Activated CD8-positive, alpha-beta memory T cell treated with anti-CD3 and anti-CD28 coated beads, Interleukin-2, amount 50 U/mL, for 48 hours (primary cell): ENCODE measurements around the gene SAMD4A.
A peak's percentile ranks its signal among the peaks of the same experiment; 100 is the strongest.

Experiments used
- DNase-seq: peaks from one replicate; pipeline ENCODE4 v3.0.0-alpha.2; 2020

SAMD4A gene

DNA sequence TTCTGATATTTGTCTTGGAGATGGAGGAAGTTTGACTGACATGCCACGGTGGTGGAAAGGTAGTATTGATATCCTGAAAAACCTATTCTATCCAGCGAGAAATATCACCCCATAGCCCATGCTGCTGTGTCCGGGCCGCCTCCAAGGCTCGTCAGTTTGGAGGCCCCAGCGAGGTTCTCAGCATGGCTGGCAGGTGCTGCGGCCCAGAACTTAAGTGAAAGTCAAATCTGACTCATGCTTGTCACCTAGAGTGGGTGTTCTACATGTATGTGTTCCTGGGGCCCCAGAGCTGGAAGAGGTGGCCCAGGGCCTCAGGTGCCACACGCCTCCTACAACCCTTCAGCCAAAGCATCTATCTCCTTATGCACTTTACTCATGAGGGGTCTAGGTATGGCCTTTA is 242.8 kb downstream of the SAMD4A start:
- no peak for DNase-seq

DNA sequence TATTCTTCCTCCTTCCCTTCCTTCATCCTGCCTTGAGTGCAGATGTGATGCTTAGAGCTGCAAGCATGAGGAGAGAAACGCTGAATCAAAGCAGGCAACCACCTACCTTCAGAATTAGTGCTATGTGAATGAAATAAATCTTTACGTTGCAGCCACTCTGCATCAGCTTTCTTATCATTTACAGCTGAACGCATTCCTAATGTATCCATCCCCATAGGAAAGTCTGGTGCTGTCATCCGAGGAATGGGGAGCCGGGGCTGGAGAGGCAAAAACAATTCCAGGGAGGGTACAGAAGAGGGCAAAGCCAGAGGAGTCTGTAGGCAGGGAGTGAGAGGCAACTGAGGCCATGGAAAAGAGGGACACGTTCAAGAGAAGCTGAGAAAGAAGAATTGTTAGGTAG is 245.7 kb downstream of the SAMD4A start:
- DNase-seq, result no peak

DNA sequence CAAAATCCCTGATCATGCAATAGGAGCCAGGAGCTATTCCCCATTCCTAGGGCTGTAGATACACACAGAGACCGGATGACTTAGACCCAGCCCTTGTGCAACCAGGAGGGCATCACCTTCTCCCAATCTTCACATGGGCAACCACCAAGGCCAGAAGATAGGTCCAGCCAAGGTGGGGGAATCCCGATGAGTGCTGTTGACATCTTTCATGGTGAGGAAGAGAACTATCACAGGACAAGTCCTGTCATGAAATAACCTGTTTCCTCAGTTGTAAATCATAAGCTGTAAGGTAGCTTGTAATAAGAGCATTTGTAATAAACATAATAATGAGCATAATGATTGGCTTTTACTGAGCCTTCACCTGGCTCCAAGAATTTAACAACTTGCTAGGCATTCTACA is 246.2 kb downstream of the SAMD4A start:
- no peak for DNase-seq

DNA sequence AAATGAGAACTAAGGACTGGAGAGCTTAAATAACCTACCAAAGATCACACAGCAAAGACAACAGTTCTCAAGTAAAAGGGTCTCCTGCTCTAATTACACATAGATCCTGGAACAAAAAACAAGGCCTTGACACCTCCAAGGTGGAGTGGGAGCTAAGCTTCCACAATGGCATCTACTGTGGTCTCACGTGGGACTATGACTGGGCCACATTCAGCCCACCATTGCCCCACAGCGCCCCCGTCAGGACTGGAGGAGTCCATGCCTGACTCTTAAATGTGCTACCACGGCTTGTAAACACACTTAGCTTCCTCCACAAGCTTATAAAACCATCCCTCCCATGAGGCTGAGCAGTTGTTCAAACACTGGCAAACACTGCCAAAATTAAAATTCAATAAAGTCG is 247.1 kb downstream of the SAMD4A start:
- DNase-seq, result peak; percentile 81

DNA sequence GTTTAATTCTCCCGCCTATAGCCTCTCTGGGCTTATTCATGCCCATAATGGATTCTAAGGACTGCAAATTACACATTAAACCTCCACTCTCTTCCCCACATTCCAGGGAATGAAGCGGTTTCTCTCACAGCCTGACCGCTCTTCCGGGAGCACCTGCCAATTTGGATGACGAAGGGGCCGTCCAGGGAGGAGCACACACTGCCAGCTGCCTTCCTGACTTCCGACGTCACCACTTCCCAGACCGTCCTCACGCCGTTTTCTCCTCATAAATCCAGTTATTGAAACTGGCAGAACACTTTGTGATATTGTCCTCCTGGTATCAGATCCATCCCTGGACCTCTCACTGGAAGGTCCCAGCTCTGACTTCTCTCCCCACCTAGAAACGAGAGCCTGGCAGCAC is 248.1 kb downstream of the SAMD4A start:
- DNase-seq, result no peak

DNA sequence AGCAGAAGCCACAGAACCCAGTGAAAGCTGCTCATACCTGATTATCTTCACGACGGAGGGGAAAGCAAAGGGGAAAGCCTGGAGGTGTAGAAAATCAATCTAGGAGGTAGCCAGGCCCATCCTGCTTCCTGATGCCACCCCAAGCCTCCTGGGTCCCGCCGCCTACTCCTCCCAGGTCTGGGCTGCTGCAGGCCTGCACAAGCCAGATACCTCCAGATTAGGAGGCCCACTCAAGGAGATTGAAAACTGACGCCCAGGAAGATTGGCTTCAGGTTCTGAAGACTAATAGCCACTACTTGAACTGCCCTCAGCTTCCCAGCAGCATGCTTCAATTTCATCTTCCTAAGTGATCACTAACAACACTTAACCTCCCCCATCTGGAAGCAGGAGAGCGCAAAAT is 248.6 kb downstream of the SAMD4A start:
- no peak for DNase-seq

DNA sequence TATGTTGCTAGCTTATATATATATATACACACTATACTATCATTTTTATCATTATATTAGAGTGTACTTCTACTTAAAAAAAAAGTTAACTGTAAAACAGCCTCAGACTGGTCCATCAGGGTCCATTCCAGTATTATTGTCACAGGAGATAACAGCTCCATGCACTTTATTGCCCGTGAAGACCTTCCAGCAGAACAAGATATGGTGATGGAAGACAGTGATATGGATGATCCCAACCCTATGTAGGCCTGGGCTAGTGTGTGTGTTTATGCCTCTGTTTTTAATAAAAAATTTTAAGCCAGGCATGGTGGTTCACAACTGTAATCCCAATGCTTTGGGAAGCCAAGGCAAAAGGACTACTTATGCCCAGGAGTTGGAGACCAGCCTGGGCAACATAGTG is 249.5 kb downstream of the SAMD4A start:
- no peak for DNase-seq

DNA sequence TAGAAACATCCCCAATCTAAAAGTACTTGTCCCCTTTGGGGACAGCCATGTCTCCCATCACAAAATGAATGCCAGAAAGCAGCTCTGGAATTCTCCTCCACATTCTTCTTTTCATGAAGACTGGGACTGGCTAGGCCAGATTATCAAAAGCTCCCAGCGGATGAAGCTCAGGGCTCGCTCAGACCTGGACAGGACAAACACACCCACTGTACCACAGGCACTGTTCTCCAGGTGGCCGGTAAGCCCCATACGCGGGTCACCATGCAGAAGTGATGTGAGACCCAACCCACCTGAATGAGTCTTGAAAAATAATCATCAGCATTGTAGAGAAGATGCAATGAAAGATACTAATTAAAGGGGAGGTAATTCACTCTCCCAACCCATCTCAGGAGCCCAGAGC is 250.6 kb downstream of the SAMD4A start:
- DNase-seq, result no peak

DNA sequence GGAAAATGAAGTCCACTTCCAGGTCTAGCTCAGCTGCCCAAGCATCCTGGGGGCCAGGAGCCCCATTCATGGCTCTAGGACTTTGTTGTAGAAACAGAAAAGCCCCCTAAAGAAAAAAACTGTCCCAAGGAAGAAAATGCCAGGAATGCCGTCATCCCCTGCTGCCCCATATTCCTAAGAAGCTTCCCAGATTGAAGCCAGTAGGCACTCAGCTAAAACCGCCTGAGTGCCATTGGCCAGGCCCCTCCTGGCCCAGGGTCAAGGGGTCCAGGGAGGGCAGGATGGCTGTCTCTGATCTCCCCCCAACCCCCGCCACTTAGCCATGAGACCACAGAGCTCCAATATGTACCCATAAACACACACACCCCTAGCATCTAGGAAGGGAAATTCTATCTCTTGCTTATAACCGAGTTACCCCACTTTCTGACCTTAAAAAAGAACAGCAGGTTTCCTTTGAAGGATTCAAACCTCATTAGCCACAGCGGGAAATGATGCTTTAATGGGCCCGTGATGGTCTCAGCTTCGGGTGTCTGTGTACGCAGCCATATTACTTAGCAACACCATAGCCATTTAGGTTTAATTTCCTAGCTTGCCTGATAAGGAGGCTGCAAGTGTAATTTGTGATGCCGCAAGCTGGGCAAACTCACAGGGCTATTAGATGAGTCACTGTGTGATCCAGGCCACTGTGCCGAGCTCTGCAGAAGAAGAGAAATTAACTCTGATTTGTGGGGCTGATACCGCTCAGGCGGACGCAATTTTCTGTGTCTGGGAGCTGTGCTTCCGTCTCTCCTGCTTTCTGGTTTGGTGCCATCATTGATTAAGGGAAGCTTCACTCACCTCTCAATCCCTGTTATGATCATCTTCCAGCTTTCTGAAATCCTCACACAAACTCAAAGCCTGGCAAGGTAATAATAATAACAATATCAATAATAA is 251.5 kb downstream of the SAMD4A start:
- DNase-seq, result no peak

DNA sequence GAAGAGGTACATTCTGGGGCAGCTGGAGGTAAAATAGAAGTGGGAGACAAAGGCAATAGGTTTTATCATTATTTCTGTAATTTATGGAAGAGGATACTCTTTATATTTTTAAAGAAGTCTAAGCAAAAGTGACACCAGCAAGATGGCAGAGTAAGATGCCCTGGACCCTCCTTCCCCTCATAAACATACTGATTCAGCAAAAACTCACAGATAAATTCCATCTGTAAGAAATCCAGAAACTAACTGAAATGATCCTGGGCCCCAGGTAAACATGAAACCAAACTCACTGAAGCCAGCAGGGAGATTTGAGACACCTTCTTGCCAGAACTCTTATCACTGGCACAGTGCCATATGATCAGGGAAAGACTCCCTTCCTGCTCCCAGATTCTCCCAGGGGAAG is 255.8 kb downstream of the SAMD4A start:
- DNase-seq, result no peak

DNA sequence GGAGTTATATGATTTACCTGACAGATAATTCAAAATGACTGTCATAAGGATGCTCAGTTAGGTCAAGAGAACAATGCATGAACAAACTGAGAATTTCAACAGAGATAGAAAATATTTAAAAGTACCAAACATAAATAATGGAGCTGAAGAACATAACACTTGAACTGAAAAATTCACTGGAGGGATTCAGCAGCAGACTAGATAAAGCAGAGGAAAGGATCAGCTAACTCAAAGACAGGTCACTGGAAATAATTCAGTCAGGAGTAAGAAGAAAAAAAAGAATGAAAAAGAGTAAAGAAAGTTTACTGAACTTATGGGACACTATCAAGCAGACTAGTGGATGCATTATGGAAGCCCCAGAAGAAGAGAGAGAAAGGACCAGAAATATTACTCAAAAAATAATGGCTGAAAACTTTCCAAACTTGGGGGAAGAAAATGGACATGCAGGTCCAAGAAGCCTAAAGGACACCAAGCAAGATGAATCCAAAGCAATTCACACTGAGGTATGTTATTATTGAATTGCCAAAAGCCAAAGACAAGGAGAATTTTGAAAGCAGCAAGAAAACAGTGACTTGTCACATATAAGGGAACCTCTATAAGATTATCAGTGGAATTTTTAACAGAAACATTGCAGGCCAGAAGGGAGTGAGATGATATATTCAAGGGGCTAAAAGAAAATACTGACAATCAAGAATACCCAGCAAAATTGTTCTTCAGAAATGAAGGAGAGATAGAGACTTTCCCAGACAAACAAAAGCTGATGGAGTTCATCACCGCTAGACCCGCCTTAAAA is 257.0 kb downstream of the SAMD4A start:
- DNase-seq, result no peak

DNA sequence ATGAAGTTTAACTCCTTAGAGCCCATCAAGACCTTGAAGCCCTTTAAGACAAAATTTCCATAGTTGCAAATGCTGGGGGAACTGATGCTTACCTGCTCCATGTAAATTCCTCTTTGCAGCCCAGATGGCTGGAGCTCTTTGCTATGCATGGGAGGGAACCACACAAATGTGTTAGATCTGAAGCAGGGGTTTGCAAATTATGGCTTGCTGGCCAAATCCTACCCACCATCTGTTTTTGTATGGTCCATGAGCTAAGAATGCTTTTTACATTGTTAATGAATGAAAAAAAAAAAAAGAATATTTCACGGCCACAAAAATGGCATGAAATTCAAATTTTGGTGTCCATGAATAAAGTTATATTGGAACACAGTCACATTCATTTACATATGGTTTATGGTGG is 261.1 kb downstream of the SAMD4A start:
- DNase-seq, result no peak

DNA sequence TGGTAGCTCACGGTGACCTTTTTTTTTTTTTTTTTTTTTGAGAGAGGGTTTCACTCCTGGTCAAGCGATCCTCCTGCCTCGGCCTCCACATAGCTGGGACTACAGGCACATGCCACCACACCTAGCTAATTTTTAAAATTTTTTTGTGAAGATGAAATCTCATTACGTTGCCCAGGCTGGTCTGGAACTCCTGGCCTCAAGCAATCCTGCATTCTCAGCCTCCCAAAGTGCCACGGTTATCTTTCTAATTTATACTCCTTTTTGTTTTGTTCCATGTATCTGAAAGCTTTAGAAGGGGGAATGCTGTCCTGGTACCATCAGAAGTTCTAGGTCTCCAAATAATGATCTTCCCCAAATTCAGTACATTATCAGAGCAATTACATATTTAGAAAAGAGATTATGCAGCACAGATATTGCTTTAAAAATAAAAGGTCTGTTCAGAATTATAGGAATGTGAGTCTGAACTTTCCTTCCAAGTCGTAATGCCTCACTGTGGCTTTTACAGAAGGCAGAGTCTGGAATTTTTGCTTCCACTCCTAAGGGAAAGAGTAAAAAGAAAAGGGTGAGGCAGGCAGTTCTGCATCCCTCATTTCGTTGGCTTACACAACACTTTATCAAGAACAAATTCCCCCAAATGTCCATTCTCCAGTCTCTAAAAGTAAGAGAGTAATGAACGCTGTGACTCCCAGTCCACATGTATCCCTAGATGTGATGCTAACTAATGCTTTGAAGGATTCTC is 262.7 kb downstream of the SAMD4A start:
- no peak for DNase-seq

DNA sequence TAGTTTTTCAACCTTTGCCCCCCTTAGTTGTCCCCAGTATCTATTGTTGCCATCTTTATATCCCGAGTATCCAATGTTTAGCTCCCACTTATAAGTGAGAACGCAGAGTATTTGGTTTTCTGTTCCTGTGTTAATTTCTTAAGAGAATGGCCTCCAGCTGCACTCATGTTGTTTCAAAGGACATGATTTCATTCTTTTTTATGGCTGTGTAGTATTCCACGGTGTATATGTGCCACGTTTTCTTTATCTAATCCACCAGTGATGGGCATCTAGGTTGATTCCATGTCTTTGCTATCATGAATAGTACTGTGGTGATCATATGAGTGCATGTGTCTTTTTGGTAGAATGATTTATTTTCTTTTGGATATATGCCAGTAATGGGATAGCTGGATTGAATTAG is 263.7 kb downstream of the SAMD4A start:
- DNase-seq, result no peak

DNA sequence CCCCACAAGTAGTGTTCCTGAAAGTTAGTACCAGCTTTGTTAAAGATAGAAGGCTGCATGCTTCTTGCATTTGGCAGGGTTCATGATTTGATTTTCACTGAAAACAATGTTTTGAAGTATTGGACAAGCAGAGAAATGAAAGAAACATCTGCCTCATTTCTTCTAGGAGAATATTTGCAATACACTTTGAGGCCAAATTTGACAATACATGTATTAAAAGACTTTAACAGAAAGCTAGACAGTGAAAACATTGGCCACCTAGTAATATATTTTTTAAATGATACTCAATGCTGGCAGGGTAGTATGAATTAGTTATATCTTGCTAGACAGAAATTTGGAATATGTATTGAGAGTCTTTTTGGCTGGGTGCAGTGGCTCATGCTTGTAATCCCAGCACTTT is 267.2 kb downstream of the SAMD4A start:
- no peak for DNase-seq

DNA sequence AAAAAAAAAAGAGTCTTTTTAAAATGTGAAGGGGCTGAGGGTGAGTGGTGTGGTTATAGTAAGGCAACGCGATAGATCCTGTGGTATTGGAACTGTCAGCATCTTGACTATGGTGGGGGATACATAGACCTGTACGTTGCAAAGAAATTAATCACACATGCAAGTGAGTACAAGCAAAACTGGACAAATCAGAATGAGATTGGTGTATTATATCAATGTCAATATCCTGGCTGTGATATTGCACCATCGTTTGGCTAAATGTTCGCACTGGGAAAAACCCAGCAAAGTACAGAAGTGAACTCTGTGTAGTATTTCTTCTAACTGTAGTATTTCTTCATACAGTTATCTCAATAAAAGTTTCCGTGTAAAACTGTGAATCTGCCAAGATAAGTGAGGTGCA is 267.8 kb downstream of the SAMD4A start:
- DNase-seq, result no peak

DNA sequence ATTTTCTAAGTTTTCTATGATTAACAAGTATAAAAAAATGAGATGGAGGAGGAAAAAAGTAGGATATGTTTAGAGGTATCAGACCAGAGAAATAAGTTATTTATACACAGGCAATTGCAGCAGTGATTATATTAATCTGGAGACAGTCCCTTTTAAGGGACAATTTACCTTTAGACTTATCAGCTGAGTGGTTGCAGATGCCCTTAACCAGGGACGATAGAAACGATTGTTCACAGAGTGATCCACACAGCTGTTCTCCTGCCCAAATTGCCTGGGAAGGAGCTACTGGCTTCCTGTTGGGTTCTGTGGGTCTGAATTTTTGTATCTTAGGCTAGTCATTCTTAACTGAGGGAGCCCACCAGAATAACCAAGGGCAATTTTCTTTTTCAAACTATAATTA is 269.3 kb downstream of the SAMD4A start:
- DNase-seq, result no peak

DNA sequence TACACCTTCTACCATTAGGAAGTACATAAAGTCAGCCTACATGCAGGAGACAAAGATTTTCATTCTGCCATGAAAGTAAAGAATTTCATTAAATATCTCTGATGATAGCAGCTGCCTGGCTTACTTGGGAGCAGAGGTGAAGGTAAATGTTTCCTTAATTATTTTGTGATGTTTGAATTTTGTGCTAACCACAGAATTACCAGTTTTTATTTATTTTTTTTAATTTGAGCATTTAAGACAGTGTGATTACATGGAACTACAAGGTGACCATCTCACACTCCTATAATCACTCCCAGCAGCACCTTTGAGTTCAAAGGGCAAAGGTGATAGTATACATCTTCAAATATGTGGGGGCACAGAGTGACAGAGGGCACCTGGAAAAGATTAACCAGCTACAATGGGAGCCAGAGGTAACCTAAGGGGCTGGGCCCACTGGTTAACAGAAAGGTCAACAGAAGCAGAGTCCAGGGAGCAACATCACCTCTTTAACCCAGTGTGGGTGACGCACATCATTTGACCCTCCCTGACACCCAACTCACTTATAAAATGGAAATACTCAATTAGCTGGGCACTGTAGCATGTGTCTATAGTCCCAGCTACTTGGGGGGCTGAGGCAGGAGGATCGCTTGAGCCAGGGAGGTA is 270.7 kb downstream of the SAMD4A start:
- DNase-seq, result no peak

DNA sequence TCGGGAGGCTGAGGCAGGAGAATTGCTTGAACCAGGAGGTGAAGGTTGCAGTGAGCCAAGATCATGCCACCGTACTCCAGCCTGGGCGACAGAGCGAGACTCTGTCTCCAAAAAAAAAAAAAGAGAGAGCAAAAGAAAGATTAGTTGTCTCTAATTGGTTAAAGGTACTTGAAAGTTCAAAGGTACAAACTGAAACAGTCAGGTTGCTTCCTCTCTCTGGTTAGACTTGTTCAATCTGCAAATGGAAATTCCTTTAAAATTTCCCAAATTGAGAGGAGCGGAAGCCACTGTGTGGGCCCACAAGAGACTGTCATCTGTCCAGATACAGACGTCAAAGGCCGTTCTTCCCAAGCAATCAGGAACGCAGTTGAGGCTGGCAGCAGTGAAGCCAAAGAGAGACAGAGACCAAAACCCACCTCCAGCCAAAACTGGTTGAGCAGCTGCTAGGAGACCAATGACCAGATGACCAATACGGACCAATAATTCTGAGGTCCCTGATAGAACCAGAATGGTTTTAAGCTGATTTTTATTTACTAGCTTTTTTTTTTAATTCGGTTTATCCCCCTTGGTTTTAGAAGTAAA is 272.1 kb downstream of the SAMD4A start:
- DNase-seq, result no peak

DNA sequence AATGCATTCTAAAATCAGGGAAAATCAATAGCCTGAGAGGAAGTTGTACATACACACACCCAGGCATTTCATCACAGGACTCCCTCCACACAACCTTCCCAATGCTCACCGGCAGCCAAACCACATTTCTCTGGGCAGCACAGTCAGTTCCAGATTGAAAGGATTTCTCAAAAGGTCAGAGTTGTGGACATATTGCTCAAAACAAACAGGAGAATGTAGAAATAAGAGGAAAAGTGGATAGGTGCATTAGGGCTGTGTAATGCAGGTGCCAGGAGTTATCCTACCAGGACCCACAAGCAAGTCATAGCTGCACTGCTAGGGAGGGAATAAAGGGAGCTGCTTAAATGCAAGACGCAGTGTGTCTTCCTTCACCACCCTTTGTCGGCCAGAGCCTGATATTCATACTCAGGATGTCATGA is 272.8 kb downstream of the SAMD4A start:
- DNase-seq, result no peak

DNA sequence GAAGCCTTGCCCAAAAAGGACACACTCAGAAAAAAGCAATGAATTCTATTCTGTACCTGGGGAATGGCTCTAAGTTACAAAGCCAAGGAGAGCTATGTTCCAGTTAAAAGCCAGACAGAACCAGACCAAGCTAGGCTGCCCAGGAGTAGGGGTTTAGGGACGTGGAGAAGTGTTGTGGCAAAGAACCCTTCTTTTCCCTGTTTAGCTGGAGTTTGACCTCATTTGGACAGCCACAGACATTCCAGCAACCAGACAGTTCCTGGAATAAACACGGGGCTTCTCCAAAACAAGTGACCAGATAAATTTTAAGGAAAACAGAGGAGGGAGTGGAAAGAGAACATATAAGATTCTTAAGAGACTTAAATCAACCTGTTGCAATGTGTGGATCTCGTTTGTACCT is 273.4 kb downstream of the SAMD4A start:
- DNase-seq, result no peak

DNA sequence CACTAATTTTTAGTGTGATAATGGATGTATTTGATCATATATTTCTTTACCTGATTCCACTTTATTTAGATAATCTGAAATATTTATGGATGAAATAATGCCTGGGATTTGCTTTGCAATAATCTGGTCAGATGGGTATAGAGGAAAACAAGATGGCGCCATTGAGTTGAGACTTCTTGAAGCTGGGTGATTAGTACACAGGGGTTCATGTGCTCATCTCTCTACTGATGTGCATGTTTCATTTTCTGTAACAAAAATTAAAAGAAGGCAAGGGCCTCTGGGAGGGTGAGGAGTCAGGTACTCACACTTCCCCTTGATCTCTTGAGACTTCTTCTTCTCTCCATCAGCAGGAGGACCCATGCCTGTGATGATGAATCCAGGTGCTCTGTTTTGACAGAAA is 273.9 kb downstream of the SAMD4A start:
- no peak for DNase-seq
